ENCODE measurements around the gene NPLOC4.

- TF ChIP-seq CTCF (conservative IDR thresholded peaks at IDR 0.05 in 1 of 2, IDR thresholded peaks at IDR 0.05 in 1 of 2; ENCODE audit: low read depth in 1 of 2, low read length in 2 of 2) (no peak), EZH2 (IDR thresholded peaks at IDR 0.05; ENCODE audit: low read length, missing control alignments) (no peak)
Observed at GRCh38 chr17:81517339-81518112, 119.4 kb downstream of the NPLOC4 start.

Measured in fibroblast of lung (primary cell).